ENCODE data around the gene SLC24A4. TPM values are rescaled to one million over a fixed set of nuclear protein-coding genes. Genes with fewer than 3 reads are reported as not detected.

Gene SLC24A4
- polyA plus RNA-seq, 1 donor (not counting 4 experiments of a cell fraction or from before 2014, with no cell fraction given): 0.10 TPM

DNA sequence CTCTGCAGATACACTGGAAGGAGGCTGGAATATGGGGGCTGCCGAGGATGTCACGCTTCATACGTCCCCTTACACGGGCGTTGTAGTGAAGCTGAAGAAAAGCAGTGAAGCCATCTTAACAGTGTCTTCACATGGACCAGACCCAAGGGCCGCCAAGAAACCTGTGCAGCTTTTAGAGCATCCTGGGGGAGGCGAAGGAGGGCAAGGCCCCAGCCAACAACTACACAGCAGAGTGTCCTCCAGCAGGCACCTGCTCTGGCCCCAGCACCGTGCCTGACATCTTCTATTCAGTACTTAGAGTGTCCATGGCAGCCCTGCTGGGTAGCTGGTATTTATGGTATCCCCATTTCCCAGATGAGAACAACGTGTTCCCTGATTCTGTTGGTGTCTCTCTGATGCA is 141.8 kb downstream of the SLC24A4 start:
- Histone ChIP-seq H4K20me1 (ENCODE audit: control insufficient read depth, extremely low read depth, insufficient read depth, low read length) (no peaks in the 10 kb centered on the region), H3K36me3 (ENCODE audit: control insufficient read depth in 2 of 2, extremely low read depth in 1 of 2, insufficient read depth in 2 of 2, low read length in 2 of 2) (no peaks in the 10 kb centered on the region), H3K27ac (ENCODE audit: control insufficient read depth, insufficient read depth, low read length) (no peak overlapping the region), H3K9me1 (ENCODE audit: control insufficient read depth, extremely low read depth, insufficient read depth, low read length) (no peaks in the 10 kb centered on the region), H3K4me2 (ENCODE audit: control insufficient read depth, extremely low read depth, insufficient read depth, low read depth, low read length) (no peak overlapping the region), H3K79me2 (ENCODE audit: control insufficient read depth, insufficient read depth, low read length) (no peaks in the 10 kb centered on the region), H3K9me3 (ENCODE audit: control insufficient read depth, low read depth, low read length) (peaks cover 7% of the 10 kb centered on the region), H3K4me1 (ENCODE audit: control insufficient read depth, extremely low read depth, insufficient read depth, low read length) (peaks cover 3% of the 10 kb centered on the region), H3K4me3 (ENCODE audit: control insufficient read depth in 2 of 3, extremely low read depth in 1 of 3, insufficient read depth in 2 of 3, low read depth in 1 of 3, low read length in 3 of 3) (no peak overlapping the region), H3K27me3 (ENCODE audit: control insufficient read depth, extremely low read depth, insufficient read depth, low read length) (no peaks in the 10 kb centered on the region), H2AFZ (ENCODE audit: control insufficient read depth, low read length) (no peak overlapping the region), H3K9ac (ENCODE audit: control insufficient read depth, extremely low read depth, insufficient read depth, low read length) (no peak overlapping the region)
- FAIRE-seq (no peak), DNase-seq (ENCODE audit: low read depth, low spot score) (no peak)
- TF ChIP-seq, protein P1, sequence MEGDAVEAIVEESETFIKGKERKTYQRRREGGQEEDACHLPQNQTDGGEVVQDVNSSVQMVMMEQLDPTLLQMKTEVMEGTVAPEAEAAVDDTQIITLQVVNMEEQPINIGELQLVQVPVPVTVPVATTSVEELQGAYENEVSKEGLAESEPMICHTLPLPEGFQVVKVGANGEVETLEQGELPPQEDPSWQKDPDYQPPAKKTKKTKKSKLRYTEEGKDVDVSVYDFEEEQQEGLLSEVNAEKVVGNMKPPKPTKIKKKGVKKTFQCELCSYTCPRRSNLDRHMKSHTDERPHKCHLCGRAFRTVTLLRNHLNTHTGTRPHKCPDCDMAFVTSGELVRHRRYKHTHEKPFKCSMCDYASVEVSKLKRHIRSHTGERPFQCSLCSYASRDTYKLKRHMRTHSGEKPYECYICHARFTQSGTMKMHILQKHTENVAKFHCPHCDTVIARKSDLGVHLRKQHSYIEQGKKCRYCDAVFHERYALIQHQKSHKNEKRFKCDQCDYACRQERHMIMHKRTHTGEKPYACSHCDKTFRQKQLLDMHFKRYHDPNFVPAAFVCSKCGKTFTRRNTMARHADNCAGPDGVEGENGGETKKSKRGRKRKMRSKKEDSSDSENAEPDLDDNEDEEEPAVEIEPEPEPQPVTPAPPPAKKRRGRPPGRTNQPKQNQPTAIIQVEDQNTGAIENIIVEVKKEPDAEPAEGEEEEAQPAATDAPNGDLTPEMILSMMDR (optimal IDR thresholded peaks at IDR 0.05 in 1 of 3, IDR thresholded peaks at IDR 0.05 in 1 of 3, conservative IDR thresholded peaks at IDR 0.05 in 1 of 3; ENCODE audit: extremely low read depth in 1 of 3, insufficient read depth in 2 of 3, low read length in 3 of 3): no peak
- TF ChIP-seq EZH2 (IDR thresholded peaks at IDR 0.05; ENCODE audit: low read length): no peak
- dilution Hi-C loops (cut with MboI; ENCODE audit: extremely low pct_ligation_motif_present, low sequenced_read_pairs): no loop called here

DNA sequence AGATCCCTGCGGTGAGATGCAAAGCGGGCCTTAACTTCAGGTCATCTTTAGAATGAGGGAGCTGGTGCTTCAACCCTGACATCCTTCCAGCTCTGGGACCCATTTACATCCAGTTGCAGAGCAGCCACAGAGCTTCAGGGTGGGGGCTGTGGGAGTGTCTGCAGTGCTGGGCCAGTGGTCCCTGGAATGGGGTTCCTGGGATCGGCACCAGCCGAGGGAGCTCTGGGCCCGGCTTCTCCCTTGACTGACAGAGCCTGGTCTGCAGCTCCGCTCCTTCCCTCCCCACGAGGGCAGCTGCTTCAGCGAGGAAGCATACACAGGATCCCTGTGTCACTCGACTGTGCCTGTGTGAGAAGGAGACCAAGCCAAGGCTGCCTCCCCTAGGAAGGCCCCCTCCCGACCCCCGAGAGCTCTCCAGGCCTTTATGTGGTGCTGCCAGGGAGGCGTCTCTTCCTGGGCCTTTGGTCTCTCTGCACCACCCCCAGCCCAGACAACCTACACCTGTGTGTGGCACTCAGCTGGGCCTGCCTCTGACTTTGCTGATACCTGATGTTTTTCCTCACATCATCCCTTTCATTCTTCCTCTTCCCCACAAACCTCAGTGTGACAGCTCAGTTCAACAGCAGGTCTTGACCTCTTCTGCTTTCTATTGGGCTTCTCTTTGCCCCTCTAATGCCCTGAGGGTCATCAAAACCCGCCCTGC is 142.5 kb downstream of the SLC24A4 start:
- Histone ChIP-seq H3K9ac (ENCODE audit: control insufficient read depth, extremely low read depth, insufficient read depth, low read length) (no peak overlapping the region), H3K4me1 (ENCODE audit: control insufficient read depth, extremely low read depth, insufficient read depth, low read length) (peaks cover 8% of the 10 kb centered on the region), H3K4me2 (ENCODE audit: control insufficient read depth, extremely low read depth, insufficient read depth, low read depth, low read length) (no peak overlapping the region), H3K9me3 (ENCODE audit: control insufficient read depth, low read depth, low read length) (peaks cover 7% of the 10 kb centered on the region), H3K27me3 (ENCODE audit: control insufficient read depth, extremely low read depth, insufficient read depth, low read length) (no peaks in the 10 kb centered on the region), H3K9me1 (ENCODE audit: control insufficient read depth, extremely low read depth, insufficient read depth, low read length) (no peaks in the 10 kb centered on the region), H2AFZ (ENCODE audit: control insufficient read depth, low read length) (no peak overlapping the region), H3K27ac (ENCODE audit: control insufficient read depth, insufficient read depth, low read length) (no peak overlapping the region), H3K36me3 (ENCODE audit: control insufficient read depth in 2 of 2, extremely low read depth in 1 of 2, insufficient read depth in 2 of 2, low read length in 2 of 2) (no peaks in the 10 kb centered on the region), H3K79me2 (ENCODE audit: control insufficient read depth, insufficient read depth, low read length) (no peaks in the 10 kb centered on the region), H4K20me1 (ENCODE audit: control insufficient read depth, extremely low read depth, insufficient read depth, low read length) (no peaks in the 10 kb centered on the region), H3K4me3 (ENCODE audit: control insufficient read depth in 2 of 3, extremely low read depth in 1 of 3, insufficient read depth in 2 of 3, low read depth in 1 of 3, low read length in 3 of 3) (no peak overlapping the region)
- no peak for DNase-seq (ENCODE audit: low read depth, low spot score)
- dilution Hi-C loops (cut with MboI; ENCODE audit: extremely low pct_ligation_motif_present, low sequenced_read_pairs): no loop called here
- no peak for FAIRE-seq
- TF ChIP-seq EZH2 (IDR thresholded peaks at IDR 0.05; ENCODE audit: low read length): no peak
- TF ChIP-seq, protein P1 (optimal IDR thresholded peaks at IDR 0.05 in 1 of 3, IDR thresholded peaks at IDR 0.05 in 1 of 3, conservative IDR thresholded peaks at IDR 0.05 in 1 of 3; ENCODE audit: extremely low read depth in 1 of 3, insufficient read depth in 2 of 3, low read length in 3 of 3): no peak
